H1 (cell line): ENCODE results near the gene CA5A. TPM values are rescaled to one million over a fixed set of nuclear protein-coding genes. Genes with fewer than 3 reads are reported as not detected.

Experiments used
- CTCF ChIA-PET: fragments of 300-600 bp; sonication (Branson Sonifier 250); formaldehyde crosslinking; loops from one replicate; lab custom pipeline; 2021; ENCODE audit not compliant: partially characterized antibody; lab: Charles Lee
- POLR2A ChIA-PET: fragments of 300-600 bp; sonication (Branson Sonifier 250); formaldehyde crosslinking; loops from one replicate; lab custom pipeline; 2021; ENCODE audit warnings: inconsistent platforms; ENCODE audit not compliant: partially characterized antibody; lab: Charles Lee
- DNase-seq, 2 experiments: peaks; one replicate each; pipeline versions ENCODE4 v3.0.0 to v3.0.0-alpha.2; 2010 to 2022; ENCODE audit warnings: low spot score in 2 of 2, low read depth in 1 of 2, mixed read lengths in 1 of 2
- FAIRE-seq: peaks from 2 replicates; lab custom pipeline; 2011; peaks lifted over from hg19 to GRCh38; lab: Jason Lieb, UNC
- H2AFZ ChIP-seq: 2 replicates; pipeline ENCODE4 v1.8.1; 2012; ENCODE audit warnings: low read length, inconsistent platforms
- H2AK5ac ChIP-seq: 2 replicates; pipeline ENCODE4 v1.6.1; 2013; ENCODE audit warnings: low read depth, low read length
- H2BK120ac ChIP-seq: replicated peaks from 2 replicates; pipeline ENCODE3; 2013; ENCODE audit warnings: low read depth, low read length, inconsistent platforms
- H2BK12ac ChIP-seq: 2 replicates; pipeline ENCODE4 v1.6.1; 2013; ENCODE audit warnings: low read depth, low read length
- H2BK15ac ChIP-seq: 2 replicates; pipeline ENCODE4 v1.6.1; 2013; ENCODE audit warnings: low read length
- H2BK20ac ChIP-seq: 2 replicates; pipeline ENCODE4 v1.6.1; 2013; ENCODE audit warnings: low read length
- H2BK5ac ChIP-seq: 2 replicates; pipeline ENCODE4 v1.6.1; 2013; ENCODE audit warnings: low read depth, low read length
- H3K14ac ChIP-seq: 2 replicates; pipeline ENCODE4 v1.6.1; 2013; ENCODE audit warnings: inconsistent platforms; ENCODE audit not compliant: insufficient read length
- H3K18ac ChIP-seq: 2 replicates; pipeline ENCODE4 v1.6.1; 2013; ENCODE audit warnings: low read length; ENCODE audit errors: extremely low read depth
- H3K23ac ChIP-seq: 2 replicates; pipeline ENCODE4 v1.6.1; 2013; ENCODE audit warnings: inconsistent platforms; ENCODE audit not compliant: insufficient read length
- H3K23me2 ChIP-seq: 2 replicates; pipeline ENCODE4 v1.6.1; 2013; ENCODE audit warnings: low read depth, low read length
- H3K27ac ChIP-seq: 2 replicates; pipeline ENCODE4 v1.6.1; 2011; ENCODE audit warnings: low read depth, low read length, inconsistent platforms
- H3K27me3 ChIP-seq, 4 experiments: replicated peaks in 1 of 4; 1 replicate in 1 of 4; 2 replicates in 3 of 4; pipeline versions ENCODE4 v1.6.1 to v1.8.1; 2011 to 2013; ENCODE audit warnings: low read length in 3 of 4, mild to moderate bottlenecking in 3 of 4, inconsistent platforms in 2 of 4, mixed read lengths in 2 of 4, moderate library complexity in 1 of 4; ENCODE audit not compliant: control insufficient read depth in 3 of 4, insufficient read depth in 3 of 4; ENCODE audit errors: extremely low read depth in 1 of 4
- H3K36me3 ChIP-seq, 4 experiments: 2 replicates each; pipeline versions ENCODE4 v1.6.1 to v1.8.1; 2011 to 2013; ENCODE audit warnings: mild to moderate bottlenecking in 4 of 4, low read length in 3 of 4, moderate library complexity in 2 of 4, control low read depth in 1 of 4, inconsistent platforms in 1 of 4; ENCODE audit not compliant: insufficient read depth in 4 of 4, control insufficient read depth in 2 of 4
- H3K4ac ChIP-seq: replicated peaks from 2 replicates; pipeline ENCODE3; 2013; ENCODE audit warnings: low read length, low read depth, mixed read lengths, inconsistent platforms; ENCODE audit not compliant: insufficient read length
- H3K4me1 ChIP-seq, 4 experiments: replicated peaks in 1 of 4; 1 replicate in 1 of 4; 2 replicates in 3 of 4; pipeline versions ENCODE4 v1.6.1 to v1.8.1; 2011 to 2013; ENCODE audit warnings: low read length in 3 of 4, inconsistent platforms in 2 of 4, mixed read lengths in 1 of 4; ENCODE audit not compliant: insufficient read depth in 4 of 4, control insufficient read depth in 3 of 4
- H3K4me2 ChIP-seq, 2 experiments: 2 replicates each; pipeline versions ENCODE4 v1.6.1 to v1.8.1; 2011 to 2013; ENCODE audit warnings: low read depth in 2 of 2, low read length in 2 of 2, control low read depth in 1 of 2, inconsistent platforms in 1 of 2, mild to moderate bottlenecking in 1 of 2; ENCODE audit not compliant: insufficient read depth in 1 of 2
- H3K4me3 ChIP-seq, 4 experiments: fragments of 200-600, 300-600 bp in 1 of 4; sonication (generic), shearing (Covaris generic), sonication (Bioruptor Twin) in 1 of 4; 2 replicates each; pipeline versions ENCODE4 v1.5.1 to v1.8.1; 2011 to 2016; ENCODE audit warnings: low read length in 4 of 4, low read depth in 3 of 4, control low read depth in 2 of 4, inconsistent platforms in 2 of 4, mild to moderate bottlenecking in 2 of 4, mixed read lengths in 1 of 4, moderate library complexity in 1 of 4; ENCODE audit not compliant: insufficient read depth in 2 of 4; ENCODE audit errors: extremely low read depth in 1 of 4
- H3K56ac ChIP-seq: replicated peaks from 2 replicates; pipeline ENCODE3; 2013; ENCODE audit warnings: low read depth, mild to moderate bottlenecking, mixed read lengths, low read length, inconsistent platforms; ENCODE audit not compliant: insufficient read length
- H3K79me1 ChIP-seq: 2 replicates; pipeline ENCODE4 v1.6.1; 2013; ENCODE audit warnings: low read depth, low read length, control low read depth
- H3K79me2 ChIP-seq, 2 experiments: 2 replicates each; pipeline versions ENCODE4 v1.6.1 to v1.8.1; 2012 to 2013; ENCODE audit warnings: low read length in 2 of 2, mild to moderate bottlenecking in 2 of 2, inconsistent platforms in 1 of 2; ENCODE audit not compliant: insufficient read depth in 2 of 2, control insufficient read depth in 1 of 2
- H3K9ac ChIP-seq, 4 experiments: replicated peaks in 1 of 4; 1 replicate in 1 of 4; 2 replicates in 3 of 4; pipeline versions ENCODE4 v1.6.1 to v1.8.1; 2011 to 2013; ENCODE audit warnings: low read depth in 3 of 4, low read length in 3 of 4, control low read depth in 2 of 4, mild to moderate bottlenecking in 2 of 4, moderate library complexity in 2 of 4, inconsistent platforms in 1 of 4; ENCODE audit errors: extremely low read depth in 1 of 4
- H3K9me3 ChIP-seq, 2 experiments: 2 replicates each; pipeline versions ENCODE4 v1.6.1 to v1.8.1; 2012 to 2013; ENCODE audit warnings: mild to moderate bottlenecking in 2 of 2, moderate library complexity in 2 of 2, control low read depth in 1 of 2, inconsistent platforms in 1 of 2, low read depth in 1 of 2, low read length in 1 of 2, mixed read lengths in 1 of 2; ENCODE audit not compliant: insufficient read depth in 2 of 2
- H4K20me1 ChIP-seq, 2 experiments: replicated peaks in 1 of 2; 2 replicates each; pipeline versions ENCODE3 to v1.8.1; 2011 to 2013; ENCODE audit warnings: inconsistent platforms in 2 of 2, low read length in 2 of 2, mild to moderate bottlenecking in 1 of 2; ENCODE audit not compliant: insufficient read depth in 2 of 2, control insufficient read depth in 1 of 2
- H4K5ac ChIP-seq: 2 replicates; pipeline ENCODE4 v1.6.1; 2013; ENCODE audit warnings: low read length, low read depth, mixed read lengths, inconsistent platforms; ENCODE audit not compliant: insufficient read length
- H4K8ac ChIP-seq: 2 replicates; pipeline ENCODE4 v1.8.0; 2013; ENCODE audit warnings: mild to moderate bottlenecking, moderate library complexity, low read length, inconsistent platforms; ENCODE audit not compliant: insufficient read depth; ENCODE audit errors: extremely low read depth
- H4K91ac ChIP-seq: replicated peaks from 2 replicates; pipeline ENCODE3; 2013; ENCODE audit warnings: low read length, mixed read lengths, inconsistent platforms; ENCODE audit not compliant: insufficient read length
- CHD1 ChIP-seq: IDR thresholded peaks from 2 replicates; pipeline ENCODE4 v1.6.1; 2012; ENCODE audit warnings: low read depth, low read length, improper control_type of control experiment
- JUN ChIP-seq: IDR thresholded peaks from 2 replicates; pipeline ENCODE4 v1.6.1; 2011; ENCODE audit warnings: low read depth, mild to moderate bottlenecking, improper control_type of control experiment, low read length
- JUND ChIP-seq: IDR thresholded peaks from 2 replicates; pipeline ENCODE4 v1.6.1; 2011; ENCODE audit warnings: mild to moderate bottlenecking, improper control_type of control experiment, low read length
- SAP30 ChIP-seq: fragments of 300-600 bp; sonication (generic); IDR thresholded peaks from 2 replicates; pipeline ENCODE4 v1.7.1; 2012; ENCODE audit warnings: low read length, moderate library complexity, mild to moderate bottlenecking, inconsistent platforms; ENCODE audit not compliant: insufficient read depth, insufficient replicate concordance
- SIRT6 ChIP-seq: IDR thresholded peaks from one replicate; pipeline ENCODE4 v1.7.1; 2012; ENCODE audit warnings: low read length, inconsistent platforms
- WGBS, 2 experiments: shearing (Covaris generic) in 1 of 2; methylation state at CpG; one replicate each; pipeline versions ENCODE4 v1.1.6 to v1.1.7; 2013 to 2015; ENCODE audit warnings: low lambda C conversion rate in 2 of 2, mixed read lengths in 2 of 2, inconsistent platforms in 1 of 2, low coverage in 1 of 2, missing lambda C conversion rate in 1 of 2; ENCODE audit not compliant: insufficient replicate concordance in 2 of 2, insufficient coverage in 1 of 2, insufficient read length in 1 of 2; ENCODE audit errors: extremely low coverage in 1 of 2, missing lambda C conversion rate in 1 of 2; 5-methylcytosine and 5-hydroxymethylcytosine counted together
- polyA plus RNA-seq, 7 experiments: library from polyadenylated mRNA; depleted of rRNA in 3 of 7; stranded (reverse) in 5 of 7; unstranded in 2 of 7; fragments of >200 nt in 5 of 7; fragments of 200-250 nt in 2 of 7; gene quantifications; 1 replicate in 5 of 7; 2 replicates in 1 of 7; 4 replicates in 1 of 7; pipeline versions ENCODE4 v1.2.1 to v1.2.3, GENCODE V29; 2011 to 2013; ENCODE audit warnings: missing spikeins in 2 of 7, mixed read lengths in 2 of 7
- total RNA-seq: library from RNA; stranded (reverse); fragmentation: NEBNext Ultra II Directional; extraction: Animal tissue kit (Norgen Biotek cat#: 25700); gene quantifications from 2 replicates; pipeline ENCODE4 v1.2.1, GENCODE V29; 2021
- TF ChIP-seq, protein P1 (sequence below): IDR thresholded peaks from 2 replicates; pipeline ENCODE4 v1.6.1; 2012; ENCODE audit warnings: inconsistent platforms

The CA5A gene
- total and polyA plus RNA-seq, 2 of the 8 experiments (the other 6 are each of a cell fraction or from before 2014, with no cell fraction given): not detected

DNA sequence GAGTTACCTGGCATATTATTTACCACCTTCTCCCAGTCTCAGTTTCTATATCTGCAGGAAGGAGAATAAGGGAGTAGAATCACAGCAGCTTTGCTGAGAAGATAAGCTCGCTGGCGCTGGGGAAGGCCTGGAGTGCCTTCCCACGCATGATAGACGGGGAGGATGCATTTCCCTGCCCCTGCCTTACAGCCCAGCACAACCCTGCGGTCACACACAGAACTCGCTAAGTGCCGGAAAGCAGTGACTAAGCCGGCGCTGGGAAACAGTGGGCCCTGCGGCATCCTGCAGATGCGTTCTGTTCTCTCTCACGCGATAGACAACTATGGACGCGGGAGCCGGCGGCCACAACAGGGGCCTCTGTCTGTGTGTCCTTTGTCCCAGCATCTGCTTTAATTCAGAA, 4.8 kb downstream of the CA5A start:
- H3K79me1 ChIP-seq: no peaks in the 10 kb centered on the region
- DNase-seq (no peak), FAIRE-seq (no peak)
- H3K14ac ChIP-seq: no peak overlapping the region
- H2BK120ac ChIP-seq: no peak overlapping the region
- no peak overlapping the region for H3K4me3 ChIP-seq
- no peak overlapping the region for H3K4ac ChIP-seq
- no peak overlapping the region for H2AFZ ChIP-seq
- no peak overlapping the region for H4K8ac ChIP-seq
- H3K4me2 ChIP-seq: no peak overlapping the region
- H2BK12ac ChIP-seq: no peak overlapping the region
- H3K23me2 ChIP-seq: no peaks in the 10 kb centered on the region
- H2AK5ac ChIP-seq: no peak overlapping the region
- no peaks in the 10 kb centered on the region for H3K9me3 ChIP-seq
- no peaks in the 10 kb centered on the region for H4K20me1 ChIP-seq
- peak overlapping the region; percentile 30 for H3K56ac ChIP-seq
- H3K27ac ChIP-seq: no peak overlapping the region
- no peak overlapping the region for H4K91ac ChIP-seq
- H4K5ac ChIP-seq: no peak overlapping the region
- POLR2A ChIA-PET: interaction anchor here (1.1 kb wide), 1 partner anchor 25 kb away, joined by 3 read pairs; no protein-coding TSS in a partner anchor
- H3K79me2 ChIP-seq: no peaks in the 10 kb centered on the region
- peaks cover 0 to 6% (median under 1%) of the 10 kb centered on the region in 4 experiments; a peak in 3 of 7 replicates for H3K4me1 ChIP-seq
- no peak overlapping the region for H2BK5ac ChIP-seq
- H3K18ac ChIP-seq: no peak overlapping the region
- H2BK15ac ChIP-seq: no peak overlapping the region
- H3K36me3 ChIP-seq: no peaks in the 10 kb centered on the region
- H3K23ac ChIP-seq: no peak overlapping the region
- 93% methylated on average over 17 of the region's 17 CpGs; no CpG with 5 or more reads in 1 of the 2 experiments for WGBS, 2 experiments
- no peak overlapping the region for H2BK20ac ChIP-seq
- no peaks in the 10 kb centered on the region for H3K27me3 ChIP-seq
- CTCF ChIA-PET: interaction anchor here (0.9 to 1.6 kb wide), 2 partner anchors 11 to 267 kb away, joined by 4 to 6 read pairs; no protein-coding TSS in a partner anchor
- no peak overlapping the region for H3K9ac ChIP-seq
- no peak for TF ChIP-seq SIRT6
- no peak for TF ChIP-seq SAP30
- TF ChIP-seq, protein P1, sequence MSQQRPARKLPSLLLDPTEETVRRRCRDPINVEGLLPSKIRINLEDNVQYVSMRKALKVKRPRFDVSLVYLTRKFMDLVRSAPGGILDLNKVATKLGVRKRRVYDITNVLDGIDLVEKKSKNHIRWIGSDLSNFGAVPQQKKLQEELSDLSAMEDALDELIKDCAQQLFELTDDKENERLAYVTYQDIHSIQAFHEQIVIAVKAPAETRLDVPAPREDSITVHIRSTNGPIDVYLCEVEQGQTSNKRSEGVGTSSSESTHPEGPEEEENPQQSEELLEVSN: no peak
- no peak for TF ChIP-seq JUN
- no peak for TF ChIP-seq CHD1
- TF ChIP-seq JUND: no peak
